GM10266 (cell line): Measurements from ENCODE around the gene G3BP1.

Experiments
- DNase-seq: peaks from one replicate; pipeline ENCODE4 v3.0.0; 2012; ENCODE audit errors: extremely low spot score
- TF ChIP-seq, protein P1 (sequence below): IDR thresholded peaks from 2 replicates; pipeline ENCODE4 v1.5.1; 2012; ENCODE audit warnings: mild to moderate bottlenecking, low read depth; ENCODE audit not compliant: control insufficient read depth, insufficient read depth; ENCODE audit errors: missing control alignments

G3BP1 gene

GRCh38 chr5:151798674-151799073, 26.9 kb downstream of the G3BP1 start:
- DNase-seq, result no peak
- TF ChIP-seq, protein P1, sequence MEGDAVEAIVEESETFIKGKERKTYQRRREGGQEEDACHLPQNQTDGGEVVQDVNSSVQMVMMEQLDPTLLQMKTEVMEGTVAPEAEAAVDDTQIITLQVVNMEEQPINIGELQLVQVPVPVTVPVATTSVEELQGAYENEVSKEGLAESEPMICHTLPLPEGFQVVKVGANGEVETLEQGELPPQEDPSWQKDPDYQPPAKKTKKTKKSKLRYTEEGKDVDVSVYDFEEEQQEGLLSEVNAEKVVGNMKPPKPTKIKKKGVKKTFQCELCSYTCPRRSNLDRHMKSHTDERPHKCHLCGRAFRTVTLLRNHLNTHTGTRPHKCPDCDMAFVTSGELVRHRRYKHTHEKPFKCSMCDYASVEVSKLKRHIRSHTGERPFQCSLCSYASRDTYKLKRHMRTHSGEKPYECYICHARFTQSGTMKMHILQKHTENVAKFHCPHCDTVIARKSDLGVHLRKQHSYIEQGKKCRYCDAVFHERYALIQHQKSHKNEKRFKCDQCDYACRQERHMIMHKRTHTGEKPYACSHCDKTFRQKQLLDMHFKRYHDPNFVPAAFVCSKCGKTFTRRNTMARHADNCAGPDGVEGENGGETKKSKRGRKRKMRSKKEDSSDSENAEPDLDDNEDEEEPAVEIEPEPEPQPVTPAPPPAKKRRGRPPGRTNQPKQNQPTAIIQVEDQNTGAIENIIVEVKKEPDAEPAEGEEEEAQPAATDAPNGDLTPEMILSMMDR, result no peak

GRCh38 chr5:151799407-151799806, 27.7 kb downstream of the G3BP1 start:
- no peak for DNase-seq
- TF ChIP-seq, protein P1, result no peak

GRCh38 chr5:151800532-151800931, 28.8 kb downstream of the G3BP1 start:
- TF ChIP-seq, protein P1, result no peak
- DNase-seq, result no peak

- DNase-seq, result no peak
- TF ChIP-seq, protein P1, result no peak
These were observed 33.9 kb downstream of the G3BP1 start for GRCh38 chr5:151805414-151806223.

GRCh38 chr5:151808451-151809169, 36.9 kb downstream of the G3BP1 start:
- no peak for DNase-seq
- TF ChIP-seq, protein P1, result no peak

DNA sequence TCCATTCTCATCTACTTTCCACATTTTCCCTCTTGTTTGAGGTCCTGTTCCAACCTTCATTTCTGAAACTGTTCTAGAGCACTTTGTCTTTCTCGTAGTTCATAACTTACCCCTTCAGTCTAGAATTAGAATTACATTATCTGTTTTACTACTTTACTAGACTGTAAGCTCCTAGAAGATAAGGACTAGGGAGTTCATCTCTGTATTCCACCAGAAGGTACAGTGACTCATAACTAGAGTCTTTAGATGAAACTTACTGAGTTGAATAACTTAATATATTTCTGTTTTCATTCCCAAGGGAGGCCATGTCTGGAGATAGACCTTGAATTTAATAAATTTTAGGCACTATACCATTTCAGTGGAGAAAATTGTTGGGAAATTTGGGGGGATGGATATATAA, 38.7 kb downstream of the G3BP1 start:
- no peak for DNase-seq
- TF ChIP-seq, protein P1, result no peak

- TF ChIP-seq, protein P1, result no peak
- DNase-seq, result no peak
These were observed 39.1 kb downstream of the G3BP1 start for GRCh38 chr5:151810897-151811296.
